GM12891 (cell line): ENCODE data around the gene TNNT1.
"Not testable (repeated sequence)": the region's sequence is repeated elsewhere in the genome, so short reads cannot be mapped to it uniquely, and the experiment has no call there.

ENCODE experiments used
- DNase-seq: peaks from one replicate; pipeline ENCODE4 v3.0.0; 2011; ENCODE audit warnings: low spot score; ENCODE audit not compliant: insufficient read length
- FAIRE-seq: peaks from 2 replicates; lab custom pipeline; 2011; peaks lifted over from hg19 to GRCh38; lab: Jason Lieb, UNC
- PAX5 ChIP-seq: IDR thresholded peaks from 2 replicates; pipeline ENCODE4 v1.6.1; 2011; ENCODE audit warnings: low read length, moderate library complexity, mild to moderate bottlenecking; ENCODE audit not compliant: insufficient read depth, severe bottlenecking
- POLR2A ChIP-seq: IDR thresholded peaks from 2 replicates; pipeline ENCODE4 v1.6.1; 2011; ENCODE audit warnings: low read depth, low read length, control low read depth
- POLR2AphosphoS5 ChIP-seq: IDR thresholded peaks from 2 replicates; pipeline ENCODE4 v1.6.1; 2011; ENCODE audit warnings: low read depth, low read length, control low read depth
- POU2F2 ChIP-seq: IDR thresholded peaks from 2 replicates; pipeline ENCODE4 v1.6.1; 2011; ENCODE audit warnings: low read depth, mild to moderate bottlenecking, control low read depth, low read length, moderate library complexity
- SPI1 ChIP-seq: IDR thresholded peaks from 2 replicates; pipeline ENCODE4 v1.6.1; 2011; ENCODE audit warnings: low read depth, low read length, control low read depth
- TAF1 ChIP-seq: IDR thresholded peaks from 2 replicates; pipeline ENCODE4 v1.6.1; 2011; ENCODE audit warnings: low read depth, low read length, control low read depth

Gene TNNT1

GRCh38 chr19:55157064-55157908 is 8.3 kb upstream of the TNNT1 start, which contains the start of gene TNNI3:
TNNI3 (minus strand) TSS chr19:55157732; CDS start chr19:55157589, 143 bp downstream.
- FAIRE-seq (no peak), DNase-seq (no peak)
- TF ChIP-seq SPI1 (no peak), POLR2A (no peak), PAX5 (no peak), POLR2AphosphoS5 (no peak), TAF1 (no peak)

- no peak for FAIRE-seq
- no peak for TF ChIP-seq PAX5
- TF ChIP-seq SPI1 = no peak
- no peak for TF ChIP-seq POU2F2
- TF ChIP-seq POLR2AphosphoS5 = no peak
- TF ChIP-seq TAF1 = no peak
- TF ChIP-seq POLR2A = no peak
- DNase-seq = peak; percentile 66
These were observed 7.4 kb upstream of the TNNT1 start for GRCh38 chr19:55156202-55157063.

- DNase-seq, FAIRE-seq: not testable (repeated sequence)
These were observed 6.8 kb upstream of the TNNT1 start for GRCh38 chr19:55155784-55156183.

- TF ChIP-seq POLR2A = no peak
- TF ChIP-seq POU2F2 = no peak
- FAIRE-seq (no peak), DNase-seq (no peak)
These were observed 4.8 kb upstream of the TNNT1 start for GRCh38 chr19:55153652-55154264.

GRCh38 chr19:55152017-55152416 is 3.0 kb upstream of the TNNT1 start:
- DNase-seq (no peak), FAIRE-seq (no peak)
- TF ChIP-seq PAX5 (no peak), SPI1 (0 out of 2 replicates have a peak, but pooled peaks have one; percentile 9)

GRCh38 chr19:55147545-55148251 is 1.3 kb downstream of the TNNT1 start:
- no peak for DNase-seq
- no peak for FAIRE-seq
- TF ChIP-seq POLR2AphosphoS5 (no peak), POU2F2 (no peak), PAX5 (no peak), SPI1 (no peak), POLR2A (no peak), TAF1 (no peak)

- DNase-seq (no peak), FAIRE-seq (no peak)
- TF ChIP-seq POLR2AphosphoS5 (no peak), POLR2A (no peak), POU2F2 (no peak), TAF1 (no peak), SPI1 (no peak), PAX5 (no peak)
These were observed 2.2 kb downstream of the TNNT1 start for GRCh38 chr19:55146705-55147273.

- FAIRE-seq (no peak), DNase-seq (peak; percentile 72)
- TF ChIP-seq POLR2A (no peak), POU2F2 (no peak), SPI1 (no peak), POLR2AphosphoS5 (no peak), PAX5 (no peak), TAF1 (no peak)
These were observed 2.8 kb downstream of the TNNT1 start for GRCh38 chr19:55146078-55146704.

- no peak for FAIRE-seq
- no peak for DNase-seq
- TF ChIP-seq POU2F2 (no peak), PAX5 (no peak), TAF1 (no peak), POLR2A (no peak), POLR2AphosphoS5 (no peak), SPI1 (no peak)
These were observed 3.8 kb downstream of the TNNT1 start for GRCh38 chr19:55145232-55145631.
